Type B pancreatic cell (in vitro differentiated cells): ENCODE measurements around the gene FAM210B. TPM values are rescaled to one million over a fixed set of nuclear protein-coding genes. Genes with fewer than 3 reads are reported as not detected.

Source experiments
- DNase-seq: peaks from one replicate; pipeline ENCODE4 v3.0.0; 2021; ENCODE audit warnings: mixed read lengths; ENCODE audit not compliant: unreplicated experiment; ENCODE audit errors: extremely low spot score
- H3K27ac Mint-ChIP-seq: 2 replicates; pipeline ENCODE4 v1.8.0; 2021; ENCODE audit warnings: mild to moderate bottlenecking, mixed read lengths
- H3K27me3 Mint-ChIP-seq: 2 replicates; pipeline ENCODE4 v1.8.0; 2021; ENCODE audit warnings: mixed read lengths
- H3K36me3 Mint-ChIP-seq: 2 replicates; pipeline ENCODE4 v1.8.0; 2021; ENCODE audit warnings: mixed read lengths
- H3K4me1 Mint-ChIP-seq: one replicate; pipeline ENCODE4 v1.8.0; 2021; ENCODE audit warnings: mixed read lengths; ENCODE audit not compliant: unreplicated experiment
- H3K4me3 Mint-ChIP-seq: 2 replicates; pipeline ENCODE4 v1.8.0; 2021; ENCODE audit warnings: mild to moderate bottlenecking, mixed read lengths
- H3K9me3 Mint-ChIP-seq: 2 replicates; pipeline ENCODE4 v1.8.0; 2021; ENCODE audit warnings: mixed read lengths
- total RNA-seq: library from RNA; stranded (reverse); gene quantifications from 2 replicates; pipeline ENCODE4 v1.2.1, GENCODE V29; 2021; ENCODE audit warnings: low replicate concordance
- TF ChIP-seq, protein P1 (sequence below): fragments of 200-600 bp; sonication (generic); conservative IDR thresholded peaks from 2 replicates; pipeline ENCODE4 v1.5.0; 2021; ENCODE audit warnings: antibody characterized with exemption, mild to moderate bottlenecking

FAM210B gene
- total RNA-seq, 1 donor from 2014 or later = 58.3 TPM

DNA sequence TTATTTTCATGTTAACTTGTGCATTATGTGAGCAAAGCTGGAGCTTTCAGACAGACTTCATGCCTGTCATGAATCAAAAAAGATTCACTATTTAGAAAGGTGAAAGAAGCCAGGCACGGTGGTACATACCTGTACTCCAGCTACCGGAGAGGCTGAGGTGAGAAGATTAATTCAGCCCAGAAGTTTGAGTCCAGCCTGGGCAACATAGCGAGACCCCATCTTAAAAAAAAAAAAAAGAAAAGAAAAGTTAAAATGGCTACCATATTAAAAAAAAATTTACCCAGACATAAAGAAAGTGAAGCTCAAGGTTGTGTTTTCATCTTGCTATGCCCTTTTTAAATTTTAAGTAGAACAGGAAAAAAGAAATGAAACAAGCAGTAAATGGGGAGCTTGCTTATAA lies 54.2 kb downstream of the FAM210B start:
- TF ChIP-seq, protein P1, sequence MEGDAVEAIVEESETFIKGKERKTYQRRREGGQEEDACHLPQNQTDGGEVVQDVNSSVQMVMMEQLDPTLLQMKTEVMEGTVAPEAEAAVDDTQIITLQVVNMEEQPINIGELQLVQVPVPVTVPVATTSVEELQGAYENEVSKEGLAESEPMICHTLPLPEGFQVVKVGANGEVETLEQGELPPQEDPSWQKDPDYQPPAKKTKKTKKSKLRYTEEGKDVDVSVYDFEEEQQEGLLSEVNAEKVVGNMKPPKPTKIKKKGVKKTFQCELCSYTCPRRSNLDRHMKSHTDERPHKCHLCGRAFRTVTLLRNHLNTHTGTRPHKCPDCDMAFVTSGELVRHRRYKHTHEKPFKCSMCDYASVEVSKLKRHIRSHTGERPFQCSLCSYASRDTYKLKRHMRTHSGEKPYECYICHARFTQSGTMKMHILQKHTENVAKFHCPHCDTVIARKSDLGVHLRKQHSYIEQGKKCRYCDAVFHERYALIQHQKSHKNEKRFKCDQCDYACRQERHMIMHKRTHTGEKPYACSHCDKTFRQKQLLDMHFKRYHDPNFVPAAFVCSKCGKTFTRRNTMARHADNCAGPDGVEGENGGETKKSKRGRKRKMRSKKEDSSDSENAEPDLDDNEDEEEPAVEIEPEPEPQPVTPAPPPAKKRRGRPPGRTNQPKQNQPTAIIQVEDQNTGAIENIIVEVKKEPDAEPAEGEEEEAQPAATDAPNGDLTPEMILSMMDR = no peak
- Mint-ChIP-seq H3K4me1 (no peaks in the 10 kb centered on the region), H3K36me3 (peaks cover 15% of the 10 kb centered on the region), H3K27me3 (no peaks in the 10 kb centered on the region), H3K4me3 (no peak overlapping the region), H3K9me3 (no peaks in the 10 kb centered on the region), H3K27ac (no peak overlapping the region)
- no peak for DNase-seq

DNA sequence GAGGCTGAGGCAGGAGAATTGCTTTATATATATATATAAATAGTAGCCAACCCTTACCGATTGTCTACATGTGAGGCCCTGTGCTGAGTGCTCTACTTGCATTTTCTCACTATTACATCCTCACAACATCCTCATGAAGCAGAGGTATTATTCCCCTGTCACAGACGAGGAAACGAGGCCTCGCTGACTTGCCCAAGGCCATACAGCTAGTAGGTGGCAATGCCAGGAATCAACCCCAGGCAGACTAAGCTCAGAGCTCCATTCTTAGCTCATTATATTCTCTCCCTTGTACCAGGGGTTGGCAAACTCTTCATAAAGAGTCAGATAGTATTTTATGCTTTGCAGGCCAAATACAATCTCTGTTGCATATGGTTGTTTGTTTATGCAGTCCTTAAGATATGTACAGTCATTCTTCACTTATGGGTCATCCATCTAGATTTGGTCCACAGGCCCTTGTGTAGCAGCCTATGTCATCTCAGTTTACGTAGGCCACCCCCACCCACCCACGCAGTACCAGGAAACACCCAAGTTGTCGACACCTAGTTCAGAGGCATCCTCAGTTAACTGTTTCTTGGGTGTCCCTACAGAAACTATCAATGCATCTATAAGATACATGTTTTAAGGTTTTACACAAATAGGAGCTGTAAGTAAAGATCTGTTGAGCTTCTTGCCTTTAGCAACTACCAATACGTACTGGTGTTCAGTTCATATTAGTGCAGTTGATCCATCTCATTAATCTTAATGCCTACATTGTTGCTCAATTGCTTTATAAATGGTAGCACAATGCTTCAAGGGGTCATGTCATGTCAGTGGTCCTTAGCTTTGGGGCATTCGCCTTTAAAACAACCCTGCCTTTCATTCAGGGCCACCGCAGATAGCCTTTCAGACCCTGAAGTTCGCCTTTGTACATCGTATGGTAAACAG lies 56.3 kb downstream of the FAM210B start:
- Mint-ChIP-seq H3K27me3 (no peaks in the 10 kb centered on the region), H3K4me3 (no peak overlapping the region), H3K27ac (no peak overlapping the region), H3K9me3 (no peaks in the 10 kb centered on the region), H3K4me1 (no peaks in the 10 kb centered on the region), H3K36me3 (peaks cover 18% of the 10 kb centered on the region)
- TF ChIP-seq, protein P1 = no peak
- DNase-seq = no peak

DNA sequence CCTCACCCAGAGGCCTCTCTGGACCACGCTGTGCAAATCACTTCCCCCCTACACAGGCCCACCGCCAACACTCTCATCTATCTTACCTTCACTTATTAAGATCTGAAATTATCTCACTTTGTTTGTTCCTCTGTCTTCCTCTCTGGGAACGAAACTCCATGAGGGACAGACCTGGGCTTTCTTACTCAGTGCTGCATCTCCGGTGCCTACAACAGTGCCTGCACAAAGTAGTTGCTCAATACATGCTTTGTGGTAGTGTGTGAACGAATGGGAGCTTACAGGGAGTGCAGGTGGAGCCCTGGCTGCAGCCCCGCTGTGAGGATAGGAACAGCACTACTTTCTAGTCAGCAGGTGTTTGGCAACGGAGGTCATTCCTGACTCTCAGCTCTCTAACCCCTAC lies 58.6 kb downstream of the FAM210B start:
- Mint-ChIP-seq H3K4me3 (no peak overlapping the region), H3K27ac (no peak overlapping the region), H3K27me3 (no peaks in the 10 kb centered on the region), H3K4me1 (peaks cover 3% of the 10 kb centered on the region), H3K9me3 (no peaks in the 10 kb centered on the region), H3K36me3 (peaks cover 18% of the 10 kb centered on the region)
- no peak for DNase-seq
- TF ChIP-seq, protein P1 = no peak

DNA sequence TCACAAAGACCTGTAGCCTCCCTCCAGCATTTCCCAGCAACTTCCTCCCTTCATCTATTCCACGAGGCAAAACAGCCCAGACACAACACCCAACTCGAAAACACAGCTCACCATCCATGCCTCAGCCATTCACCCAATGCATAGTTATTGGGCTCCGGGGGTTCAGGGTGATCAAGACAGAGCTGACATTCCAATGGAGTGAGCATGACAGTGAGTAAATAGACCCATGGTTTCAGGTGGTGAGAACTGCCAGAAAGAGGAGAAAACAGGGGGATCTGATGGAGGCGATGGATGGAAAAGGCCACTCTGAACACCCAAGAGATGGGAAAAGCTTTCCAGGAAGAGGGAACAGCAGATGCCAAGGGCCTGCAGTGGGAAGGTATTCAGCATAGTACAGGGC lies 59.1 kb downstream of the FAM210B start:
- H3K4me3 Mint-ChIP-seq = no peak overlapping the region
- DNase-seq = no peak
- no peaks in the 10 kb centered on the region for H3K27me3 Mint-ChIP-seq
- TF ChIP-seq, protein P1 = no peak
- no peaks in the 10 kb centered on the region for H3K9me3 Mint-ChIP-seq
- H3K36me3 Mint-ChIP-seq = peaks cover 18% of the 10 kb centered on the region
- H3K4me1 Mint-ChIP-seq = peaks cover 3% of the 10 kb centered on the region
- no peak overlapping the region for H3K27ac Mint-ChIP-seq

Other genes with a start within 250 kb of the FAM210B start
- not detected in 2 replicates for gene MC3R, start 110.2 kb upstream of the FAM210B start, total RNA-seq
- gene AURKA, start 33.2 kb downstream of the FAM210B start, total RNA-seq = 20.3 and 42.7 TPM in 2 replicates
- gene CSTF1, start 33.7 kb downstream of the FAM210B start, total RNA-seq = 43.2 and 48.4 TPM in 2 replicates
- 0.38 and 0.56 TPM in 2 replicates for gene CASS4, start 53.3 kb downstream of the FAM210B start, total RNA-seq
- gene RTF2, start 109.7 kb downstream of the FAM210B start, total RNA-seq = 63.5 and 71.2 TPM in 2 replicates
- gene FAM209A, start 165.8 kb downstream of the FAM210B start, total RNA-seq = 0.46 and 0.52 TPM in 2 replicates
- 0.63 TPM in 1 of 2 replicates, not detected in the other for gene FAM209B, start 174.3 kb downstream of the FAM210B start, total RNA-seq